Measurements from ENCODE around the gene TMEM91. TPM values are rescaled to one million over a fixed set of nuclear protein-coding genes. Genes with fewer than 3 reads are reported as not detected.

Gene TMEM91
- total and polyA plus RNA-seq, 9 of the 15 experiments (the other 6 are each of a cell fraction or from before 2014, with no cell fraction given), result 1.2 to 5.2 (median 2.7) TPM

DNA sequence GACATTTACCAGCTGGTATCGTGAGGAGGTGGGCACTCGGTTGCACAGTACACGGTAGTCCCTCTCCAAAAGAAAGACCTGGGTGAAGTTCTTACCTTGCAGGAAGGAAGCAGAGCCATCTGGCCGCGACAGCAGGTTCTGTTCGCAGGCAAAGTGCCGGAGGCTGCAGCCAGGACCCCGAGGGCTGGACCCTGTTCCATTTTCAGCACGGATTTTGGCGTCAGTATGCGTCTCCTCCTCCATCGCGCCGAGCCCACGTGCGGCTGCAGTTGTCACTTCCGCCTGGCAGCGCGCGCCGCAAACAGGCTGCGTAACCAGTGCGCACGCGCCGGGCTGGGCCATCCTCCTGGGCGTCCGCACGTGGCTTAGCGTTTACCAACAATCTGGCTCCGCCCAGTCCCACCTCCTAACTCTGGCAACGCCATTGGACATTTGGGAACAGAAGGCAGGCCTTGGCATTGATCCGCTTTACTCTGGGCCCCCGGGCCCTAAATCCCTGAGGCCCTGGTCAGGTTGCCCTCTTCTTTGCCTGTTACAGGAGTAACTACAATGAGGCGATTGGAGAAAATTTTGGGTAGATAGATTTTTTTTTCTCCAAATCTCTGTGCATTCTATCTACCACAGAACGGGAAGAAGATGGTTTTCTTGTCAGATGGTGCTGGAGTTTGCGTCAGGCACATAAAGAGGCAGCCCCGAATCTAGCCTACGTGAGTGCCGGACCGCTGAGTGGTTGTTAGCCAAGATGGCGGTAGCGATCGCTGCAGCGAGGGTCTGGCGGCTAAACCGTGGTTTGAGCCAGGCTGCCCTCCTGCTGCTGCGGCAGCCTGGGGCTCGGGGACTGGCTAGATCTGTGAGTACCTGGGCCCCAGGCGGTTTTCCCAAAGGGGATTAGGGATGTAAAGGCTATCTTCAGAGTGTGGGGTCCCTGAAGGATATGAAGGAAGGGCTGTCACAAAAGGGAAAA lies 21.0 kb downstream of the TMEM91 start, which contains the start of the genes BCKDHA and EXOSC5 (continued):
- TF ChIP-seq HNRNPUL1 (IDR thresholded peaks at IDR 0.05; ENCODE audit: low read length) (no peak), ZNF75A (CRISPR knock-in tag; IDR thresholded peaks at IDR 0.05) (no peak), FOXK1 (CRISPR knock-in tag; IDR thresholded peaks at IDR 0.05; ENCODE audit: borderline replicate concordance) (no peak), ZC3H11A (IDR thresholded peaks at IDR 0.05; ENCODE audit: low read depth, low read length) (no peak), CBX5 (IDR thresholded peaks at IDR 0.05; ENCODE audit: borderline replicate concordance, low read depth) (no peak), KDM2B (CRISPR knock-in tag; IDR thresholded peaks at IDR 0.05) (no peak), NRF1 (conservative IDR thresholded peaks at IDR 0.05 in 1 of 2, IDR thresholded peaks at IDR 0.05 in 1 of 2) (peak; percentile 99 to 100), CHD1 (IDR thresholded peaks at IDR 0.05; ENCODE audit: low read length) (no peak), RBM34 (IDR thresholded peaks at IDR 0.05; ENCODE audit: borderline replicate concordance, insufficient read depth, low read length) (no peak), ESRRA (IDR thresholded peaks at IDR 0.05; ENCODE audit: borderline replicate concordance, low read depth) (peak; percentile 57; the same call in 1 of the 2 replicates), SUPT5H (IDR thresholded peaks at IDR 0.05) (peak; percentile 76), BMI1 (IDR thresholded peaks at IDR 0.05; ENCODE audit: low read length) (no peak), ZNF830 (CRISPR knock-in tag; IDR thresholded peaks at IDR 0.05) (no peak), ZNF445 (CRISPR knock-in tag; IDR thresholded peaks at IDR 0.05; ENCODE audit: low read depth) (no peak), ZNF696 (CRISPR knock-in tag; conservative IDR thresholded peaks at IDR 0.05) (no peak), MCM3 (IDR thresholded peaks at IDR 0.05) (no peak), KLF13 (tag; IDR thresholded peaks at IDR 0.05; ENCODE audit: borderline replicate concordance, low read depth) (no peak), ZNF778 (CRISPR knock-in tag; IDR thresholded peaks at IDR 0.05) (no peak), PHF21A (IDR thresholded peaks at IDR 0.05; ENCODE audit: borderline replicate concordance, low read depth) (no peak), MYC (IDR thresholded peaks at IDR 0.05; ENCODE audit: low read depth, low read length) (peak; percentile 99), MYC (CRISPR knock-in tag; IDR thresholded peaks at IDR 0.05; ENCODE audit: borderline replicate concordance, low read depth) (peak; percentile 93; the same call in 1 of the 2 replicates), XRCC5 (IDR thresholded peaks at IDR 0.05; ENCODE audit: low read depth, low read length) (0 out of 2 replicates have a peak, but pooled peaks have one; percentile 27), OTX1 (CRISPR knock-in tag; IDR thresholded peaks at IDR 0.05) (peak; percentile 67; the same call in 1 of the 2 replicates), SP2 (IDR thresholded peaks at IDR 0.05; ENCODE audit: extremely low read depth, low read depth, low read length, poor library complexity, severe bottlenecking) (no peak)
- TF ChIP-seq, protein P1, sequence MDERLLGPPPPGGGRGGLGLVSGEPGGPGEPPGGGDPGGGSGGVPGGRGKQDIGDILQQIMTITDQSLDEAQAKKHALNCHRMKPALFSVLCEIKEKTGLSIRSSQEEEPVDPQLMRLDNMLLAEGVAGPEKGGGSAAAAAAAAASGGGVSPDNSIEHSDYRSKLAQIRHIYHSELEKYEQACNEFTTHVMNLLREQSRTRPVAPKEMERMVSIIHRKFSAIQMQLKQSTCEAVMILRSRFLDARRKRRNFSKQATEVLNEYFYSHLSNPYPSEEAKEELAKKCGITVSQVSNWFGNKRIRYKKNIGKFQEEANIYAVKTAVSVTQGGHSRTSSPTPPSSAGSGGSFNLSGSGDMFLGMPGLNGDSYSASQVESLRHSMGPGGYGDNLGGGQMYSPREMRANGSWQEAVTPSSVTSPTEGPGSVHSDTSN (CRISPR knock-in tag; IDR thresholded peaks at IDR 0.05; ENCODE audit: low read depth), result no peak
- TF ChIP-seq, protein P1 (tag; conservative IDR thresholded peaks at IDR 0.05; ENCODE audit: low read depth), result no peak
- TF ChIP-seq, protein P2, sequence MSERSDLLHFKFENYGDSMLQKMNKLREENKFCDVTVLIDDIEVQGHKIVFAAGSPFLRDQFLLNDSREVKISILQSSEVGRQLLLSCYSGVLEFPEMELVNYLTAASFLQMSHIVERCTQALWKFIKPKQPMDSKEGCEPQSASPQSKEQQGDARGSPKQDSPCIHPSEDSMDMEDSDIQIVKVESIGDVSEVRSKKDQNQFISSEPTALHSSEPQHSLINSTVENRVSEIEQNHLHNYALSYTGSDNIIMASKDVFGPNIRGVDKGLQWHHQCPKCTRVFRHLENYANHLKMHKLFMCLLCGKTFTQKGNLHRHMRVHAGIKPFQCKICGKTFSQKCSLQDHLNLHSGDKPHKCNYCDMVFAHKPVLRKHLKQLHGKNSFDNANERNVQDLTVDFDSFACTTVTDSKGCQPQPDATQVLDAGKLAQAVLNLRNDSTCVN (CRISPR knock-in tag; IDR thresholded peaks at IDR 0.05), result peak; percentile 16; the same call in 1 of the 2 replicates

Data from K562 (cell line).